Transverse colon (tissue), 4 donors: ENCODE data around the gene MAN2B1.

ENCODE experiments used
- EP300 ChIP-seq: sonication (generic); formaldehyde crosslinking; IDR thresholded peaks from one replicate; pipeline ENCODE4 v1.6.1; 2017; ENCODE audit warnings: antibody characterized with exemption, low read depth
- POLR2A ChIP-seq: fragments of 450-650 bp; IDR thresholded peaks from one replicate; pipeline ENCODE4 v1.6.1; 2016; ENCODE audit warnings: antibody characterized with exemption, mild to moderate bottlenecking, moderate library complexity
- POLR2AphosphoS5 ChIP-seq, 3 donors: sonication (generic); formaldehyde crosslinking; IDR thresholded peaks; one replicate each; pipeline ENCODE4 v1.6.1; 2016; ENCODE audit warnings: antibody characterized with exemption in 3 of 3
- TF ChIP-seq, protein P1 (sequence below), 5 experiments: fragments of 200-600 bp in 3 of 5; fragments of 450-650 bp in 2 of 5; sonication (generic) in 3 of 5; IDR thresholded peaks; 1 replicate in 2 of 5; 2 replicates in 3 of 5; pipeline ENCODE4 v1.5.1; 2016 to 2017; ENCODE audit warnings: antibody characterized with exemption in 5 of 5, inconsistent platforms in 3 of 5, mild to moderate bottlenecking in 2 of 5, moderate library complexity in 1 of 5

DNA sequence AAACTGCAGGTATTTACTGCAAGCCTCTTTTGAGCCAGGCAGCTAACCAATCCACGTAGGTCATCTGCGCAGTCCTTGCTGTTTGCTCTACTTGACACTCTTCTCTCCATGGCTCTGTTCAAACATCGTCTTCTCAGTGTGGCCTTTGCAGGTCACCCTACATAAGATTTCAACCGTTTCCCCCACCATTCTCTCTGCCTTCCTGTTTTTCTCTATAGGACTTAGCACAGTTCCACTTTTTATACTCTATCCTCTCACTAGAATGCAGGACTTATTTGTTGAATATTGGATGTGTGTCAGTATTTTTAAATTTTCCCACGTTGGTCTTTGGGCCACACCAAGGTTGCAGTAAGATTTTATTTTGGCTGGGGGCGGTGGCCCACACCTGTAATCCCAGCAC, 31.6 kb upstream of the MAN2B1 start:
- TF ChIP-seq POLR2A (no peak), POLR2AphosphoS5 (IDR thresholded peaks at IDR 0.05) (no peak), EP300 (no peak)
- TF ChIP-seq, protein P1, sequence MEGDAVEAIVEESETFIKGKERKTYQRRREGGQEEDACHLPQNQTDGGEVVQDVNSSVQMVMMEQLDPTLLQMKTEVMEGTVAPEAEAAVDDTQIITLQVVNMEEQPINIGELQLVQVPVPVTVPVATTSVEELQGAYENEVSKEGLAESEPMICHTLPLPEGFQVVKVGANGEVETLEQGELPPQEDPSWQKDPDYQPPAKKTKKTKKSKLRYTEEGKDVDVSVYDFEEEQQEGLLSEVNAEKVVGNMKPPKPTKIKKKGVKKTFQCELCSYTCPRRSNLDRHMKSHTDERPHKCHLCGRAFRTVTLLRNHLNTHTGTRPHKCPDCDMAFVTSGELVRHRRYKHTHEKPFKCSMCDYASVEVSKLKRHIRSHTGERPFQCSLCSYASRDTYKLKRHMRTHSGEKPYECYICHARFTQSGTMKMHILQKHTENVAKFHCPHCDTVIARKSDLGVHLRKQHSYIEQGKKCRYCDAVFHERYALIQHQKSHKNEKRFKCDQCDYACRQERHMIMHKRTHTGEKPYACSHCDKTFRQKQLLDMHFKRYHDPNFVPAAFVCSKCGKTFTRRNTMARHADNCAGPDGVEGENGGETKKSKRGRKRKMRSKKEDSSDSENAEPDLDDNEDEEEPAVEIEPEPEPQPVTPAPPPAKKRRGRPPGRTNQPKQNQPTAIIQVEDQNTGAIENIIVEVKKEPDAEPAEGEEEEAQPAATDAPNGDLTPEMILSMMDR (IDR thresholded peaks at IDR 0.05) = no peak
